H1 (cell line): ENCODE results near the gene TNIK. TPM values are rescaled to one million over a fixed set of nuclear protein-coding genes. Genes with fewer than 3 reads are reported as not detected.

ENCODE experiments used
- CEBPB ChIP-seq: IDR thresholded peaks from 2 replicates; pipeline ENCODE4 v1.6.1; 2012; ENCODE audit warnings: low read depth, low read length
- FOSL1 ChIP-seq: IDR thresholded peaks from 2 replicates; pipeline ENCODE4 v1.6.1; 2011; ENCODE audit warnings: mild to moderate bottlenecking, low read depth, low read length, moderate library complexity; ENCODE audit not compliant: insufficient read depth
- RFX5 ChIP-seq: IDR thresholded peaks from 2 replicates; pipeline ENCODE4 v1.6.1; 2011; ENCODE audit warnings: low read depth, low read length, improper control_type of control experiment, borderline replicate concordance
- SAP30 ChIP-seq: fragments of 300-600 bp; sonication (generic); IDR thresholded peaks from 2 replicates; pipeline ENCODE4 v1.7.1; 2012; ENCODE audit warnings: low read length, moderate library complexity, mild to moderate bottlenecking, inconsistent platforms; ENCODE audit not compliant: insufficient read depth, insufficient replicate concordance
- polyA plus RNA-seq, 7 experiments: library from polyadenylated mRNA; depleted of rRNA in 3 of 7; stranded (reverse) in 5 of 7; unstranded in 2 of 7; fragments of >200 nt in 5 of 7; fragments of 200-250 nt in 2 of 7; gene quantifications; 1 replicate in 5 of 7; 2 replicates in 1 of 7; 4 replicates in 1 of 7; pipeline versions ENCODE4 v1.2.1 to v1.2.3, GENCODE V29; 2011 to 2013; ENCODE audit warnings: missing spikeins in 2 of 7, mixed read lengths in 2 of 7
- total RNA-seq: library from RNA; stranded (reverse); fragmentation: NEBNext Ultra II Directional; extraction: Animal tissue kit (Norgen Biotek cat#: 25700); gene quantifications from 2 replicates; pipeline ENCODE4 v1.2.1, GENCODE V29; 2021

The TNIK gene
- total and polyA plus RNA-seq, 2 of the 8 experiments (the other 6 are each of a cell fraction or from before 2014, with no cell fraction given): 7.4 to 42.0 TPM

DNA sequence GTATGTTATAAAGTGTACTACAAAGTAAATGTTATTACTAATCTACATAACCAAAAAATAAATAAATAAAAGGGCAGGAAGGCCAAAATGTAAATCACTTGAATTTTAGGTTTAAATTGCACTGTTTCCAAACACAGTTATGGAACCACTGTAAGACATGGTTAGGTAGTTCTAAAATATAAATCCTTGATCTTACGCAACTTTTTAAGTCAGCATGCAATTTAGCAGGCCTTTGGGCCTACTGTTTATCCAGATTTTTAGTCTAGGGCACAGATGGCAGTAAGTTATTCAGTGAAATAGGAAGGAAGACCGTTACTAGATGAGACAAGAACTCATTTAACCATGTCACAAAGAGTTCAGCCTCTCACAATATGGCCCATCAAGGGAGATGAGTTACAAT, 246.3 kb downstream of the TNIK start (continued):
- no peak for TF ChIP-seq SAP30
- TF ChIP-seq FOSL1: no peak
- no peak for TF ChIP-seq CEBPB
- no peak for TF ChIP-seq RFX5
- TF ChIP-seq, all 59 proteins: peak for 0
